MM.1S (cell line): ENCODE data around the gene KLRD1.

Experiments
- EZH2 ChIP-seq: fragments of 300-600 bp; sonication (generic); optimal IDR thresholded peaks from 2 replicates; pipeline ENCODE3; 2017; ENCODE audit warnings: low read depth, mild to moderate bottlenecking, antibody characterized with exemption, low read length, mixed read lengths
- TF ChIP-seq, protein P1 (sequence below): fragments of 300-600 bp; sonication (generic); IDR thresholded peaks from 2 replicates; pipeline ENCODE4 v1.5.1; 2016; ENCODE audit warnings: antibody characterized with exemption, low read length, mixed read lengths

DNA sequence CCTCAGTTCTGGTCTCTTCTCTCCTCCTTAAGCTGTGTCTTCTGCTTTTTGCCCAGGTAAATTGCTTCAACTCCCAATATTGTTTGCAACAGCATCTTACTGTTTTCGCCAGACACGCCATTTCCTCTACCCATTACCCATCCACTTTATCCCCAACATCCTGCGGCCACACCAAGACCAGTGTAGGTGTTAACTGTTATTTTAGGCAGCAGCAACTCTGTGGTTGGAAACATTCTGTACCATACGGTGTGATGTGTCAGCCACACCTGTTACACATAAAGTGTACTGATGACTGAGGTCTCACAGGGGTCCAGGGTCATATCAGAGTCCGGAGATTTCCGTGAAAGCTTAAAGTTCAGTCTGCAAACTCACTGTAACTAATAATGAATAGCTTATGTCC is 21.8 kb upstream of the KLRD1 start:
- TF ChIP-seq, protein P1, sequence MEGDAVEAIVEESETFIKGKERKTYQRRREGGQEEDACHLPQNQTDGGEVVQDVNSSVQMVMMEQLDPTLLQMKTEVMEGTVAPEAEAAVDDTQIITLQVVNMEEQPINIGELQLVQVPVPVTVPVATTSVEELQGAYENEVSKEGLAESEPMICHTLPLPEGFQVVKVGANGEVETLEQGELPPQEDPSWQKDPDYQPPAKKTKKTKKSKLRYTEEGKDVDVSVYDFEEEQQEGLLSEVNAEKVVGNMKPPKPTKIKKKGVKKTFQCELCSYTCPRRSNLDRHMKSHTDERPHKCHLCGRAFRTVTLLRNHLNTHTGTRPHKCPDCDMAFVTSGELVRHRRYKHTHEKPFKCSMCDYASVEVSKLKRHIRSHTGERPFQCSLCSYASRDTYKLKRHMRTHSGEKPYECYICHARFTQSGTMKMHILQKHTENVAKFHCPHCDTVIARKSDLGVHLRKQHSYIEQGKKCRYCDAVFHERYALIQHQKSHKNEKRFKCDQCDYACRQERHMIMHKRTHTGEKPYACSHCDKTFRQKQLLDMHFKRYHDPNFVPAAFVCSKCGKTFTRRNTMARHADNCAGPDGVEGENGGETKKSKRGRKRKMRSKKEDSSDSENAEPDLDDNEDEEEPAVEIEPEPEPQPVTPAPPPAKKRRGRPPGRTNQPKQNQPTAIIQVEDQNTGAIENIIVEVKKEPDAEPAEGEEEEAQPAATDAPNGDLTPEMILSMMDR: no peak
- TF ChIP-seq EZH2: no peak
